Liver (tissue), 3 donors: ENCODE data around the gene PNO1.

Experiments used
- HNF4G ChIP-seq: IDR thresholded peaks from 2 replicates; pipeline ENCODE4 v1.6.1; 2016; ENCODE audit warnings: antibody characterized with exemption
- MAX ChIP-seq: IDR thresholded peaks from 2 replicates; pipeline ENCODE4 v1.6.1; 2016; ENCODE audit warnings: antibody characterized with exemption
- REST ChIP-seq: IDR thresholded peaks from 2 replicates; pipeline ENCODE4 v1.6.1; 2016; ENCODE audit warnings: antibody characterized with exemption, mild to moderate bottlenecking
- SP1 ChIP-seq: IDR thresholded peaks from 2 replicates; pipeline ENCODE4 v1.6.1; 2018; ENCODE audit warnings: antibody characterized with exemption, mild to moderate bottlenecking
- ZBTB33 ChIP-seq: IDR thresholded peaks from 2 replicates; pipeline ENCODE4 v1.6.1; 2016; ENCODE audit warnings: antibody characterized with exemption
- TF ChIP-seq, protein P1 (sequence below): fragments of 150-350 bp; IDR thresholded peaks from 2 replicates; pipeline ENCODE4 v1.5.1; 2017; ENCODE audit warnings: improper control_type of control experiment, low read depth, low read length; ENCODE audit not compliant: missing input control
- donor health status: healthy.
- donor health status: healthy.

DNA sequence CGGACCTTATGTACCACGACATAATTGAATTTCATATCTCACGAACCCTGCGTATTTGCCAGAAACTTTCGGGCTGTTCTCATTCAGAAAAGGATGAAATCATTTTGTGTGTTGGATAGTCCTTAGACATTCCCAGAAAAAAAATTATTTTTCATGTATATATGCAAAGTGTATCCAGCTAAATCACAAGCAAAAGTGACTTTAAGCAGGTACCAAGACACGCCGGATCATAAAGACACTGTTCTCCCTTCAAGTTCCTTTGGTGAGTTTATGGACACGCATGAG lies 35.1 kb upstream of the PNO1 start:
- TF ChIP-seq, protein P1, sequence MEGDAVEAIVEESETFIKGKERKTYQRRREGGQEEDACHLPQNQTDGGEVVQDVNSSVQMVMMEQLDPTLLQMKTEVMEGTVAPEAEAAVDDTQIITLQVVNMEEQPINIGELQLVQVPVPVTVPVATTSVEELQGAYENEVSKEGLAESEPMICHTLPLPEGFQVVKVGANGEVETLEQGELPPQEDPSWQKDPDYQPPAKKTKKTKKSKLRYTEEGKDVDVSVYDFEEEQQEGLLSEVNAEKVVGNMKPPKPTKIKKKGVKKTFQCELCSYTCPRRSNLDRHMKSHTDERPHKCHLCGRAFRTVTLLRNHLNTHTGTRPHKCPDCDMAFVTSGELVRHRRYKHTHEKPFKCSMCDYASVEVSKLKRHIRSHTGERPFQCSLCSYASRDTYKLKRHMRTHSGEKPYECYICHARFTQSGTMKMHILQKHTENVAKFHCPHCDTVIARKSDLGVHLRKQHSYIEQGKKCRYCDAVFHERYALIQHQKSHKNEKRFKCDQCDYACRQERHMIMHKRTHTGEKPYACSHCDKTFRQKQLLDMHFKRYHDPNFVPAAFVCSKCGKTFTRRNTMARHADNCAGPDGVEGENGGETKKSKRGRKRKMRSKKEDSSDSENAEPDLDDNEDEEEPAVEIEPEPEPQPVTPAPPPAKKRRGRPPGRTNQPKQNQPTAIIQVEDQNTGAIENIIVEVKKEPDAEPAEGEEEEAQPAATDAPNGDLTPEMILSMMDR = no peak
- no peak for TF ChIP-seq REST
- TF ChIP-seq SP1 = no peak
- TF ChIP-seq HNF4G = no peak
- TF ChIP-seq ZBTB33 = no peak
- no peak for TF ChIP-seq MAX
